ENCODE measurements around the gene VPS37C. TPM values are rescaled to one million over a fixed set of nuclear protein-coding genes. Genes with fewer than 3 reads are reported as not detected.
A peak's percentile ranks its signal among the peaks of the same experiment; 100 is the strongest.

VPS37C gene
- total RNA-seq, 1 donor from 2014 or later, result 27.8 TPM

DNA sequence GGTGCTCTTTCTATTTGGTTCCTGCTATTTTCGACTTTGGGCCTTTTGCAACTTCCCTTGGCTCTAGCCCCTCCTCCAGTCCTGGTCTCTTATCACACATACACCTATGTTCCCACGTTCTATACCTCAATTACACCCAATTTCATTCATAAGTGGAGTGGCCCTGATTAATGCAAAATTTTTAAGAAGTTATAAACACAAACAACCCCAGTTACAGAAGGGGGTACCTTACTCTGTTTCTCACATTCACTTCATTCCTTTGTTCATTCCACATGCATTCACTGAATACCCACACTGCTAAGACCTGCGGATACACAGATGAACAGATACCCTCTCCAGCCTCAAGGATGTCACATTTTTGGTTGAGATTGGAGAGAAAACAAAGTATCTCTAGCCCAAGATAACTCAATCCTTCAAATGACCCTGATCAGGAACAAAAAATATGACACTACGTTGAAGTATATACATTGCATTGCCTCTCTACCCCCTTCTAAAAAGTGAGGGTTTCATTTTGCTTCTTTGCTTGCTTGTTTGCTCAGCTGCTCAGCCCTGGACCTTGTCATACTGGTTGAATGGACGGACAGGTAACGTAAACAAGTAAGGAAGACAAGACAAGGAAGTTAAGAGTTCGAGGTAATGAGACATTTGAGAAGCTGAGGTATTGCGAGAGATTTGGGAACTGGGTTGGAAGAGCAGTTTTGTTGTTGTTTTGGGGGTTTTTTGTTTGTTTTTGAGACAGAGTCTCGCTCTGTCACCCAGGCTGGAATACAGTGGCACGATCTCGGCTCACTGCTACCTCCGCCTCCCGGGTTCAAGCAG is 3.6 kb upstream of the VPS37C start:
- Mint-ChIP-seq H3K9me3 (no peaks in the 10 kb centered on the region), H3K27ac (peak overlapping the region; percentile 69), H3K27me3 (no peaks in the 10 kb centered on the region), H3K4me1 (ENCODE audit: unreplicated experiment) (peaks cover 15% of the 10 kb centered on the region), H3K4me3 (peak overlapping the region; percentile 59), H3K36me3 (no peaks in the 10 kb centered on the region)
- DNase-seq (ENCODE audit: extremely low spot score, unreplicated experiment), result no peak
- TF ChIP-seq CTCF (conservative IDR thresholded peaks at IDR 0.05), result no peak

DNA sequence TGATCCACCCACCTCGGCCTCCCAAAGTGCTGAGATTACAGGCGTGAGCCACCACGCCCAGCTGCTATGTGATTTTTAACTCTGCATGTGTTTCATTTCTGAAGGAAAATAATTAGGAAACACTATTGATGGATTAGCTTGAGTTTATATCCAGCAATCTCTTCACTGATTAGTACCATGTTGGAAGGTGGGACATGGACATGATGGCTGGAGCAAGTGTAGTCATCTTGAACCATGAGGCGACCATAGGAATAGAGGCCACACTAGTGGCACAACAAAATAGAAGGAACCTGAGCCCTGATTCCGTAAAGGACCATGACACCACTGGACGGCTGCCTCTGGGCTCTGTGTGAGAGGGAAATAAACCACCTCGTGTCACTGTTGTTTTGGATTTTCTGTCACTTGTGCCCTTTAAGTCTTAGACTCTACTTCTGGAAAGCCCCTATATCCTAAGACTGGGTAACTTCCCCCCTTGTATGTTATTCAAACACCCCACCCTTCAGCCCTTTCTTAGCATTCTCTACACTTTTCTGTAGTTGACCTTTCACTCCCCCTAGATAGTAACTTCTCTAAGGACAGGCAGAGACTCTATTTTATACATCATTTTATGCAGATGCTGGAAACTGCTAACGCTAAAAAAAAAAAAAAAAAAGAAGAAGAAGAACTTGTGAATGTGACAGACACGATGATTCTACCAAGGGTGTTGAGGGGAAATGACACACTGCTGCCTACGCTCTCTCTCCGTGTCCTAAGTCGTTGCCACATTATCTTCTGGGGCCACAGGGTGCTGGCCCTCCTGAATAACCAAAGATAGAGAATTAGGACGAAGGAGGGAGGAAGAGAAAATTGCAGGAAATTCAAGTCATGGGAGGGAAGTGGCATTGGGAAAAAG is 2.7 kb upstream of the VPS37C start:
- peak overlapping the region; percentile 69 for H3K27ac Mint-ChIP-seq
- H3K4me1 Mint-ChIP-seq (ENCODE audit: unreplicated experiment), result peaks cover 19% of the 10 kb centered on the region
- no peak for TF ChIP-seq CTCF (conservative IDR thresholded peaks at IDR 0.05)
- H3K9me3 Mint-ChIP-seq, result no peaks in the 10 kb centered on the region
- no peak for DNase-seq (ENCODE audit: extremely low spot score, unreplicated experiment)
- no peaks in the 10 kb centered on the region for H3K36me3 Mint-ChIP-seq
- H3K27me3 Mint-ChIP-seq, result no peaks in the 10 kb centered on the region
- peak overlapping the region; percentile 47 for H3K4me3 Mint-ChIP-seq

- Mint-ChIP-seq H3K27me3 (no peaks in the 10 kb centered on the region), H3K27ac (no peak overlapping the region), H3K9me3 (no peaks in the 10 kb centered on the region), H3K36me3 (no peaks in the 10 kb centered on the region), H3K4me3 (peak overlapping the region; percentile 34), H3K4me1 (ENCODE audit: unreplicated experiment) (peaks cover 27% of the 10 kb centered on the region)
- DNase-seq (ENCODE audit: extremely low spot score, unreplicated experiment), result no peak
- no peak for TF ChIP-seq CTCF (conservative IDR thresholded peaks at IDR 0.05)
Observed at GRCh38 chr11:61163021-61163420, 1.8 kb upstream of the VPS37C start.

DNA sequence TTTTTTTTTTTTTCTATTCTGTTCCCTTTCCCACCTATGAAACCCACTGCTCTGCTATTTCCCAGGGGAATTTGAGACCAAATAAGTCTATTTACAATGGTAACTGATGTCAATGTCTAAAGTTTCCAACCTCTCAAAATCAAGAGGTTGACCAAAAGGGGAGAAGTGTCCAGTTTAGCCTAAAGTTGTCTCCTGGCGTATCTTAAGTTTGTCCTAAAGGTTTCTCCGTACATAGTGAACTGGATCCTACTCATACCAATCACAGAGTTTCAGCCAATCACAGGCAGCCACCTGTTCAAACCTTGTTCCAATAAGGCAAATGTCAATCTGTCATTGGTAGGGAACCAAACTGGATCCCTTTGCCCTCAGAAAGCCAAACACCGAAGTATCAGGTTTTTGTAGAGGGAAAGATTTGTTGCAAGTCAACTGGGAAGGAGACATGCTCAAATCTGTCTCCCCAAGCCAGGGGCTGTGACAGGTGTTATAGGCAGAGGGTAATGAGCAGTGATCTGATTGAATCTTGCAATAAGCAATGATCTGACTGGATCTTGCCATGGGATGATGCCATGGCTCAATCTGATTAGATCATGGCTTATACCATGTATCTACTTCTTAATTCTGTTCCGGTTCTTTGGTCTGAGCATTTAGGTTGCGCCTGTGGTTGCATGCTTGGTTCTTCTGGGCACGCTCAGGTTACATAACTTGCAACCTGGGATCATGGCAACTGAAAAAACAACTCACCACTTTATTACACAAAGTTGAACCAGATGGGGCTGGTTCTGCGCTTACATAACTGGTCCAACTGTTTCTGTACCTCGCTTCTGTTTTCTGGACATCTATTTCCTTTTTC is 1.1 kb upstream of the VPS37C start:
- H3K4me1 Mint-ChIP-seq (ENCODE audit: unreplicated experiment), result peaks cover 29% of the 10 kb centered on the region
- peak overlapping the region; percentile 96 for H3K27ac Mint-ChIP-seq
- no peaks in the 10 kb centered on the region for H3K9me3 Mint-ChIP-seq
- no peak for TF ChIP-seq CTCF (conservative IDR thresholded peaks at IDR 0.05)
- H3K36me3 Mint-ChIP-seq, result no peaks in the 10 kb centered on the region
- DNase-seq (ENCODE audit: extremely low spot score, unreplicated experiment), result no peak
- H3K4me3 Mint-ChIP-seq, result peak overlapping the region; percentile 95
- no peaks in the 10 kb centered on the region for H3K27me3 Mint-ChIP-seq

GRCh38 chr11:61160487-61161189 is 588 bp downstream of the VPS37C start:
- DNase-seq (ENCODE audit: extremely low spot score, unreplicated experiment), result no peak
- Mint-ChIP-seq H3K27ac (peak overlapping the region; percentile 92), H3K4me3 (peak overlapping the region; percentile 90), H3K4me1 (ENCODE audit: unreplicated experiment) (peaks cover 29% of the 10 kb centered on the region), H3K36me3 (peaks cover 10% of the 10 kb centered on the region), H3K27me3 (no peaks in the 10 kb centered on the region), H3K9me3 (no peaks in the 10 kb centered on the region)
- TF ChIP-seq CTCF (conservative IDR thresholded peaks at IDR 0.05), result no peak

Data from type B pancreatic cell (in vitro differentiated cells).